SK-N-SH (cell line): ENCODE results near the gene ZBTB43. TPM values are rescaled to one million over a fixed set of nuclear protein-coding genes. Genes with fewer than 3 reads are reported as not detected.

Source experiments
- CTCF ChIA-PET: fragments of 300-600, 350-600 bp; formaldehyde crosslinking; extraction: SDS; loops from one replicate; lab custom pipeline; 2021; lab: Yijun Ruan, JAX
- POLR2A ChIA-PET: fragments of 350-600 bp; sonication (Branson Sonifier 250); formaldehyde crosslinking; extraction: SDS; loops from one replicate; lab custom pipeline; 2020; ENCODE audit warnings: antibody characterized with exemption, inconsistent platforms; lab: Yijun Ruan, JAX
- DNase-seq: peaks from one replicate; pipeline ENCODE4 v3.0.0; 2012
- H2AFZ ChIP-seq: fragments of 200-600 bp; sonication (generic); 2 replicates; pipeline ENCODE4 v1.8.1; 2016; ENCODE audit warnings: antibody characterized with exemption, mild to moderate bottlenecking, low read depth
- H3F3A ChIP-seq: fragments of 200-600 bp; sonication (generic); replicated peaks from 2 replicates; pipeline ENCODE3; 2016; ENCODE audit warnings: antibody characterized with exemption, mild to moderate bottlenecking; ENCODE audit not compliant: insufficient read depth
- H3K27ac ChIP-seq, 2 experiments: fragments of 200-500 bp in 1 of 2; fragments of 200-600 bp in 1 of 2; sonication (Bioruptor generic) in 1 of 2; sonication (generic), shearing (Covaris generic) in 1 of 2; 2 replicates each; pipeline versions ENCODE4 v1.5.1 to v1.6.1; 2014 to 2016; ENCODE audit warnings: low read depth in 2 of 2, inconsistent platforms in 1 of 2, low read length in 1 of 2, mild to moderate bottlenecking in 1 of 2, mixed read lengths in 1 of 2
- H3K27me3 ChIP-seq: fragments of 200-600 bp; sonication (generic), shearing (Covaris generic); 2 replicates; pipeline ENCODE4 v1.6.1; 2016; ENCODE audit warnings: mixed run types; ENCODE audit not compliant: insufficient read depth
- H3K36me3 ChIP-seq, 2 experiments: fragments of 200-500 bp in 1 of 2; fragments of 200-600 bp in 1 of 2; sonication (Bioruptor generic) in 1 of 2; sonication (generic) in 1 of 2; replicated peaks in 1 of 2; 2 replicates each; pipeline versions ENCODE3 to v1.5.1; 2014 to 2016; ENCODE audit warnings: low read length in 1 of 2, mild to moderate bottlenecking in 1 of 2; ENCODE audit not compliant: insufficient read depth in 2 of 2, control insufficient read depth in 1 of 2
- H3K4me1 ChIP-seq, 2 experiments: fragments of 200-500 bp in 1 of 2; fragments of 200-600 bp in 1 of 2; sonication (Bioruptor generic) in 1 of 2; sonication (generic), shearing (Covaris generic) in 1 of 2; 2 replicates each; pipeline versions ENCODE4 v1.5.1 to v1.6.1; 2014 to 2016; ENCODE audit warnings: low read depth in 1 of 2, low read length in 1 of 2, mixed run types in 1 of 2; ENCODE audit not compliant: insufficient read depth in 2 of 2, control insufficient read depth in 1 of 2
- H3K4me2 ChIP-seq: fragments of 200-600 bp; sonication (generic), shearing (Covaris generic); 2 replicates; pipeline ENCODE4 v1.6.1; 2017; ENCODE audit warnings: mixed run types
- H3K4me3 ChIP-seq, 2 experiments: fragments of 200-500 bp in 1 of 2; fragments of 200-600 bp in 1 of 2; sonication (Bioruptor generic) in 1 of 2; sonication (generic), shearing (Covaris generic) in 1 of 2; 2 replicates each; pipeline versions ENCODE4 v1.5.1 to v1.8.1; 2014 to 2016; ENCODE audit warnings: low read depth in 2 of 2, inconsistent platforms in 1 of 2, low read length in 1 of 2, mild to moderate bottlenecking in 1 of 2, mixed read lengths in 1 of 2, moderate library complexity in 1 of 2
- H3K79me2 ChIP-seq: fragments of 200-600 bp; sonication (generic); 2 replicates; pipeline ENCODE4 v1.8.1; 2017; ENCODE audit warnings: mild to moderate bottlenecking; ENCODE audit not compliant: insufficient read depth
- H3K9ac ChIP-seq: fragments of 200-600 bp; sonication (generic); 2 replicates; pipeline ENCODE4 v1.6.1; 2017; ENCODE audit warnings: mixed run types
- H3K9me2 ChIP-seq: fragments of 200-600 bp; sonication (generic); 2 replicates; pipeline ENCODE4 v1.6.1; 2017; ENCODE audit warnings: mixed run types
- H3K9me3 ChIP-seq: fragments of 200-600 bp; sonication (generic); 2 replicates; pipeline ENCODE4 v1.6.1; 2017; ENCODE audit warnings: mixed run types, mild to moderate bottlenecking, moderate library complexity
- H4K20me1 ChIP-seq: fragments of 200-600 bp; sonication (generic); 2 replicates; pipeline ENCODE4 v1.6.1; 2017; ENCODE audit warnings: mild to moderate bottlenecking, mixed run types; ENCODE audit not compliant: insufficient read depth
- CTCF ChIP-seq: fragments of 200-600 bp; sonication (generic); IDR thresholded peaks from 2 replicates; pipeline ENCODE4 v1.6.1; 2017; ENCODE audit warnings: antibody characterized with exemption, mild to moderate bottlenecking, moderate library complexity
- ELF1 ChIP-seq: IDR thresholded peaks from 2 replicates; pipeline ENCODE4 v1.4.0; 2012
- EZH2phosphoT487 ChIP-seq: fragments of 200-600 bp; sonication (generic); IDR thresholded peaks from 2 replicates; pipeline ENCODE4 v1.6.1; 2017; ENCODE audit warnings: low read depth, mixed run types, mild to moderate bottlenecking, antibody characterized with exemption, moderate library complexity, borderline replicate concordance
- FOSL2 ChIP-seq: IDR thresholded peaks from 2 replicates; pipeline ENCODE4 v1.4.0; 2012; ENCODE audit warnings: low read depth, mild to moderate bottlenecking, moderate library complexity, borderline replicate concordance
- FOXM1 ChIP-seq: IDR thresholded peaks from 2 replicates; pipeline ENCODE4 v1.4.0; 2012; ENCODE audit warnings: low read depth, mild to moderate bottlenecking
- GATA2 ChIP-seq: sonication (generic); formaldehyde crosslinking; IDR thresholded peaks from 2 replicates; pipeline ENCODE4 v1.5.0; 2020; ENCODE audit warnings: mild to moderate bottlenecking, missing genetic modification reagents
- IRF3 ChIP-seq: fragments of 150-350 bp; IDR thresholded peaks from 2 replicates; pipeline ENCODE4 v1.6.1; 2016; ENCODE audit warnings: mild to moderate bottlenecking, low read depth, low read length
- JUND ChIP-seq: IDR thresholded peaks from 2 replicates; pipeline ENCODE4 v1.4.0; 2012
- MAX ChIP-seq: IDR thresholded peaks from 2 replicates; pipeline ENCODE4 v1.4.0; 2012; ENCODE audit warnings: low read depth
- MEF2A ChIP-seq: IDR thresholded peaks from 2 replicates; pipeline ENCODE4 v1.4.0; 2012; ENCODE audit warnings: low read depth, borderline replicate concordance
- NFIC ChIP-seq: IDR thresholded peaks from 2 replicates; pipeline ENCODE4 v1.4.0; 2012; ENCODE audit warnings: borderline replicate concordance
- NRF1 ChIP-seq: IDR thresholded peaks from 2 replicates; pipeline ENCODE4 v1.6.1; 2012; ENCODE audit warnings: low read depth, mild to moderate bottlenecking, low read length
- PBX3 ChIP-seq: IDR thresholded peaks from 2 replicates; pipeline ENCODE4; 2012
- POLR2AphosphoS5 ChIP-seq: IDR thresholded peaks from 2 replicates; pipeline ENCODE4 v1.6.1; 2012; ENCODE audit warnings: low read depth, low read length
- REST ChIP-seq: IDR thresholded peaks from 2 replicates; pipeline ENCODE4 v1.6.1; 2012; ENCODE audit warnings: mild to moderate bottlenecking, low read depth, low read length, moderate library complexity
- RFX5 ChIP-seq: IDR thresholded peaks from 2 replicates; pipeline ENCODE4 v1.6.1; 2012; ENCODE audit warnings: mild to moderate bottlenecking, improper control_type of control experiment, low read length
- USF1 ChIP-seq: IDR thresholded peaks from 2 replicates; pipeline ENCODE4 v1.4.0; 2012; ENCODE audit warnings: low read depth, borderline replicate concordance
- USF2 ChIP-seq: fragments of 150-350 bp; IDR thresholded peaks from 2 replicates; pipeline ENCODE4 v1.6.1; 2017; ENCODE audit warnings: antibody characterized with exemption, low read length, low read depth, borderline replicate concordance
- YY1 ChIP-seq: IDR thresholded peaks from 2 replicates; pipeline ENCODE4 v1.4.0; 2012; ENCODE audit warnings: low read depth, mild to moderate bottlenecking
- ZBTB33 ChIP-seq: IDR thresholded peaks from 2 replicates; pipeline ENCODE4 v1.4.0; 2012; ENCODE audit warnings: low read depth, borderline replicate concordance
- WGBS: methylation state at CpG from one replicate; pipeline ENCODE4 v1.1.6; 2017; ENCODE audit warnings: low lambda C conversion rate; 5-methylcytosine and 5-hydroxymethylcytosine counted together
- polyA plus RNA-seq, 3 experiments: library from polyadenylated mRNA; depleted of rRNA; stranded (reverse); fragments of >200 nt; gene quantifications; 2 replicates each; pipeline ENCODE4 v1.2.3, GENCODE V29; 2012

The ZBTB43 gene
- polyA plus RNA-seq, 1 of the 3 experiments (the other 2 are of a cell fraction), result 3.5 TPM

- ChIA-PET CTCF (no interaction called here), POLR2A (no interaction called here)
- no peak overlapping the region for H3K4me3 ChIP-seq
- H3K27me3 ChIP-seq, result no peaks in the 10 kb centered on the region
- peaks cover 29% of the 10 kb centered on the region for H4K20me1 ChIP-seq
- no peaks in the 10 kb centered on the region for H3K9me2 ChIP-seq
- no peak overlapping the region for H2AFZ ChIP-seq
- no peaks in the 10 kb centered on the region for H3F3A ChIP-seq
- H3K4me2 ChIP-seq, result no peak overlapping the region
- peaks cover 25% of the 10 kb centered on the region; the same call in 1 of the 2 replicates for H3K79me2 ChIP-seq
- no peak for TF ChIP-seq FOSL2
- no peak for TF ChIP-seq ZBTB33
- TF ChIP-seq USF1, result no peak
- TF ChIP-seq ELF1, result no peak
- TF ChIP-seq POLR2AphosphoS5, result no peak
- TF ChIP-seq RFX5, result no peak
- no peak for TF ChIP-seq MAX
- TF ChIP-seq CTCF, result no peak
- TF ChIP-seq GATA2 (CRISPR knock-in tag), result no peak
- no peak for TF ChIP-seq NFIC
- TF ChIP-seq REST, result no peak
- TF ChIP-seq MEF2A, result no peak
- no peak for TF ChIP-seq YY1
- no peak for TF ChIP-seq FOXM1
- no peak for TF ChIP-seq IRF3
- TF ChIP-seq PBX3, result no peak
- no peak for TF ChIP-seq EZH2phosphoT487
- no peak for TF ChIP-seq USF2
- no peak for TF ChIP-seq NRF1
- TF ChIP-seq JUND, result no peak
- H3K9ac ChIP-seq, result no peak overlapping the region
- H3K4me1 ChIP-seq, result no peaks in the 10 kb centered on the region; a peak in 1 of 4 replicates
- H3K9me3 ChIP-seq, result no peaks in the 10 kb centered on the region
- no peak for DNase-seq
- WGBS, result 96% methylated on average over 6 of the region's 6 CpGs
- H3K36me3 ChIP-seq, result peaks cover 24 to 40% of the 10 kb centered on the region in 2 experiments
- H3K27ac ChIP-seq, result no peak overlapping the region
Observed at GRCh38 chr9:126885131-126885641, 80.3 kb downstream of the ZBTB43 start.
